ENCODE data around the gene IRAK1.
"Not testable (repeated sequence)": the region's sequence is repeated elsewhere in the genome, so short reads cannot be mapped to it uniquely, and the experiment has no call there.

The IRAK1 gene

GRCh38 chrX:153999359-154000037 lies 20.2 kb downstream of the IRAK1 start:
- no peak for DNase-seq (ENCODE audit: low read depth in 2 of 2)

DNA sequence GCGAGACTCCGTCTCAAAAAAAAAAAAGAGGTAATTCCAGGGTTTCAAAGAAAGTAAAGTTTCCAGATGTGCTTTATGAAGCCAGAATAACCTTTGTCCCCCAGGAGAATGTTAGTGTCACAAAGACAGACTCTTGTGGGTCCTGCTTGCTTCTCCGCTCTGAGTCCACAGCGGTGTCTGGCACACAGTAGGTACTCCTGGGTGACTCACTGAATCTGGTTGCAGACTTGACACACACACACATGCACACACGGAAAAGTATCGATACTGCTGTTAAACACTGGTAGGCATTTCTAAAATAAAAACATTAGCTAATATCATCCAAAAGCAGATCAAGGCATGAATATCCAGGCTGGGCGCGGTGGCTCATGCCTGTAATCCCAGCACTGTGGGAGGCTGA lies 24.2 kb downstream of the IRAK1 start:
- no peak for DNase-seq (ENCODE audit: low read depth in 2 of 2)

GRCh38 chrX:153994398-153994797 lies 25.3 kb downstream of the IRAK1 start:
- not testable (repeated sequence) for DNase-seq (ENCODE audit: low read depth in 2 of 2)

DNA sequence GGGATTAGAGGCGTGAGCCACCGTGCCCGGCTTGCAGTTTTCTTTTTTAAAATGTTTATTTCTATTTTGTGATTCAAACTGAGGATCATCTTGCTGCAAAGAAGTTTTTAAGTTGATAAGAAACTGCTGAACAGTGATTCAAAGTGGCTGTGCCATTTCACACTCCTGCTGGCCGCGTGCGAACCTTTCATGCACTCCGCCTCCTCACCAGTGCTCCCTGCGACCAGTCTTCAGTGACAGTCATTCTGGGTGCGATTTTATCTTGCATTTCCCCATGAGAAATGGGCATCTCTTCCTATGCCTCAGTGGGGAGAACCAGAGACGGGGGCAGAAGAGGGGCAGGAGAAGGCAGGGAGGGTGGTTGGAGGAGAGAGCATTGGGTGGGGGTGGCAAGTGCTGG lies 25.7 kb downstream of the IRAK1 start:
- no peak for DNase-seq (ENCODE audit: low read depth in 2 of 2)

- DNase-seq (ENCODE audit: low read depth in 2 of 2) = no peak
Observed at GRCh38 chrX:153993079-153993478, 26.6 kb downstream of the IRAK1 start.

- DNase-seq (ENCODE audit: low read depth in 2 of 2) = no peak
Observed at GRCh38 chrX:153992180-153992579, 27.5 kb downstream of the IRAK1 start.

DNA sequence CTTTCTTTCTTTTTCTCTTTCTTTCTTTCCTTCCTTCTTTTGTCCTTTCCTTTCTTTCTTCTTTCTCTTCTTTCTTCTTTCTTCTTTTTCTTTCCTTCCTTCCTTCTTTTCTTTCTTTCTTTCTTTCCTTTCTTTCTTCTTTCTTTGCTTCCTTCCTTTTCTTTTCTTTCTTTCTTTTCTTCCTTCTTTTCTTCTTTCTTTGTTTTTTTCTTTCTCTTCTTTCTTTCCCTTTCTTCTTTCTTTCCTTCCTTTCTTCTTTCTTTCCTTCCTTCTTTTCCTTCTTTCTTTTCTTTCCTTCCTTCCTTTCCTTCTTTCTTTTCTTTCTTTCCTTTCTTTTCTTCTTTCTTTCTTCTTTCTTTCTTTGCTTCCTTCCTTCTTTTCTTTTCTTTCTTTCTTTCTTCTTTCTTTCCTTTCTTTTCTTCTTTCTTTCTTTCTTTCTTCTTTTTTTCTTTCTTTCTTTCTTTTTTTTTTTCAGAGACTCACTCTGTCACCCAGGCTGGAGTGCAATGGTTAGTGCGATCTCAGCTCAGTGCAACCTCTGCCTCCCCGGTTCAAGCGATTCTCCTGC lies 28.6 kb downstream of the IRAK1 start:
- DNase-seq (ENCODE audit: low read depth in 2 of 2) = no peak

DNA sequence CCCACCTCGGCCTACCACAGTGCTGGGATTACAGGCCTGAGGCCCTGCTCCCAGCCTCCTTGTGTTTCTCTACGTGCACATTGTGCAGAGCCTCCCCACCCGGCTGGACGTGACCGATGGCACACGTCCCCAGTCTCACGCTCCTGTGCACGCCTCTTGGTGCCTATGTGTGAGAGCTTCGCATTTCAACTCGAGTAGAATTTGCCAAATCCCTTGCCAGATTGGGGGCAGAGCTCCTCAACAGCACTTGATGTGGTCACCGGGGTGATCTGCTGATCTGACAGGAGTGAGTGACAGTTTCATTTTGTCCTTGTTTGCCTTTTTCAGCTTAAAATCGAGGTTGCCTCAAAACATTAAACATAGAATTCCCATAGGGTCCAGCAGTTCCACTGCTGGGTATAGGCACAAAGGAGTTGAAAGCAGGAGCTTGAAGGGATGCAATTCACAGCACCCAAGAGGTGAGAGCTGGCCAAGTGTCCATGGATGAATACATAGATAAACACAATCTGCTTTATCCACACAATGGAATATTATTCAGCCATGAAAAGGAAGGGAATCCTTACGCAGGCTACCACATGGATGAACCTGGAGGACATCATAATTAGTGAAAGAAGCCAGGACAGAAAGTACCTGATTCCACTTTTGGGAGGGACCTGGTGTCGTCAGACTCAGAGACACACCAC lies 29.6 kb downstream of the IRAK1 start:
- DNase-seq (ENCODE audit: low read depth in 2 of 2) = no peak

- no peak for DNase-seq (ENCODE audit: low read depth in 2 of 2)
Observed at GRCh38 chrX:153988493-153988892, 31.2 kb downstream of the IRAK1 start.

GRCh38 chrX:153984351-153985178 lies 35.1 kb downstream of the IRAK1 start:
- DNase-seq (ENCODE audit: low read depth in 2 of 2) = no peak

DNA sequence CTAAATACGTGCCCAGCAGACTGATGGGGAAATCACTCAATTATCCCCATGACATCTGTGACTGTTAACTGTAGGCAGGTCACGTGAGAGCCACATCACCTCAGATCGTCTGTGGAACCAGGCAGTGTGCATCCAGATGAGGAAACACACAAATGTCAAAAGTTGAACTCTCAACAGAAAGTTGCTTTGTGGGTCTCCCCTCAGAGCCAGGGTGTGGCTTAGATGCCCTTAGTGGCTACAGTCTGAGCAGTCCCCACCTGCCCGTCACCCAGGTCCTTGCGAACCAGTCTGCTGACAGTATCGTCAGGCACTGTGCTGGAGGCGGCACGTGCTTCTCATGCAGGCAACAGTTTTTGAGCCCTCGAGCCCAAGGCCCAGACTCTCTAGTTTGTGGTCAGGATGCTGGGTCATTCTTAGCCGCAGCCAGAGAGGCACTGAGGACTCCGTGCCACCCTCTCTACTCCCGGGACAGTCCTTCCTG lies 36.3 kb downstream of the IRAK1 start:
- no peak for DNase-seq (ENCODE audit: low read depth in 2 of 2)

DNA sequence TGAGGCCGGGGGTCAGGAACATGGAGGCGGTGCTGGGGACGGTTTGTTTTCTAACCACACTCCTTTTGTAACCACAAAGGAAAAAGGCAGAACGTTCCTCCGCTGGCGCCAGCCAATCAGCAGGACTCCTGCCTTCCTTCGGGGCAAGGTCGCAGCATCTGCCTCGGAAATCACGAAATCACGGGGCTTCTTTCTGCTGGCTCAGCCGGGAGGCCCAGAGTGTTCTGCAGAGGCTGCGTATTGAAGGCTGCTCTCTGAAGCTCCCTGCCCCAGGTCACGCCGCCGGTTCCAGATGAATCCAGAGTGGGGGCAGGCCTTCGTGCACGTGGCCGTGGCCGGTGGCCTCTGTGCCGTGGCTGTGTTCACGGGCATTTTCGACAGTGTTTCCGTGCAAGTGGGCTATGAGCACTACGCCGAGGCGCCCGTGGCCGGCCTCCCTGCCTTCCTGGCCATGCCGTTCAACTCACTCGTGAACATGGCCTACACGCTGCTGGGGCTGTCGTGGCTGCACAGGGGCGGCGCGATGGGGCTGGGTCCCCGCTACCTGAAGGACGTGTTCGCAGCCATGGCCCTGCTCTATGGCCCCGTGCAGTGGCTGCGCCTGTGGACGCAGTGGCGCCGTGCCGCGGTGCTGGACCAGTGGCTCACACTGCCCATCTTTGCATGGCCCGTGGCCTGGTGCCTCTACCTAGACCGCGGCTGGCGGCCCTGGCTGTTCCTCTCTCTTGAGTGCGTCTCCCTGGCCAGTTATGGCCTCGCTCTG lies 37.8 kb downstream of the IRAK1 start:
- DNase-seq (ENCODE audit: low read depth in 2 of 2) = peak in 1 of 2 donors; percentile 34

DNA sequence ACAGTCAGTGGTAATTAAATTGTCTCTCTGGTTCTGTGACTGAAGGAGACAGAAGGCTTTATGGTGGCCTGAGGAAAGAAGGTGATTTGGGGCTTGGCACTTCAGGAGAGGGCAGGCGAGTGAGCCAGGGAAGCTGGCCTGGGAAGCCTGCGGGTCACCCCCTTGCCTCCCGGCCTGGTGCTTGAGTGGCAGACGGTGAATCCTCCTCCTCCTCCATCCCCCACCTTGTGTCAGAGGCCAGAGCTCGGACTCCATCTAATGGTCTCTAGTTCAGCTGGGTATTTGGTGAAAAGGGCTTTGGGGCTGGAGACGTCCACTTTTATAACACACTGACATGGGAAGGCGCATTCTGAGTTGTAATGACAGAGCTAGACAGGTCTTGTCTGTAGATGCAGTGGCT lies 38.5 kb downstream of the IRAK1 start:
- no peak for DNase-seq (ENCODE audit: low read depth in 2 of 2)

DNA sequence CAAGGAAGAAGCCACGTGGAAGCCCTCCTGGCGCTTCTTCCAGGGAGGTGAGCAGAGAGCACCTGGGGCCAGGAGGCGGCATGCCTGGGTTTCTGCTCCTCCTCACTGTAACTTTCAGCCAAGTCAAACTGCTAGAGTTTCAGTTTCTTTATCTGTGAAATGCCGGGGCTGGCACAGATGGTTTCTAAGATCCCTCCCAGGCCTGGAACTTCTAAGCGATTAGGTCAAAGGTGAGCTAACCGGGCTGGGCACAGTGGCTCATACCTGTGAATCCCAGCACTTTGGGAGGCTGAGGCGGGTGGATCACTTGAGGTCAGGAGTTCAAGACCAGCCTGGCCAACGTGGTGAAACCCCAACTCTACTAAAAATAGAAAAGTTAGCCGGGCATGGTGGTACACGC lies 39.3 kb downstream of the IRAK1 start:
- not testable (repeated sequence) for DNase-seq (ENCODE audit: low read depth in 2 of 2)

DNA sequence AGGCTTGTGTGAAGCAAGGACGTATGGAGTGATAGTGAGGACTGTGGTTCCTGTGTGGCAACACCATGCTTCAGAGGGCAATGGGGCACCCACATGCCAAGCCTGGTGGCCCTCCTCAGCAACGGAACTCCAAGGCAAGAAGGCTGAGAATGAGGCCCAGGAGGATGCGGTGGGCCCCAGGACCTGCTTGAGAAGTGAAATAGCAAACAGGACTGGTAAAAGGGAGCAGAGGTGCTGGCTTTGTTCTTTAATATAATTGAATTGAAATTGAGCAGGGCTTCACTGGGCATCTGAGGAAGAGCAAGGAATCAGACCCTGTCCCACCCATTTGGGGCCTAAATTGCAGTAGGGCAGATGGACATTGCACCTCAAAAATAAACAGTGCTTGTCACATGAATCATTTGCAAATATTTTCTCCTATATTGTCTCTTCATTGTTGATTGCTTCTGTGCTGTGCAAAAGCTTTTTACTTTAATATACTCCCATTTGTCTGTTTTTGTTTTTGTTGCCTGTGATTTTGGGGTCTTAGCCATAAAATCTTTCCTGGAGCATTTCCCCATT lies 44.9 kb downstream of the IRAK1 start:
- no peak for DNase-seq (ENCODE audit: low read depth in 2 of 2)

DNA sequence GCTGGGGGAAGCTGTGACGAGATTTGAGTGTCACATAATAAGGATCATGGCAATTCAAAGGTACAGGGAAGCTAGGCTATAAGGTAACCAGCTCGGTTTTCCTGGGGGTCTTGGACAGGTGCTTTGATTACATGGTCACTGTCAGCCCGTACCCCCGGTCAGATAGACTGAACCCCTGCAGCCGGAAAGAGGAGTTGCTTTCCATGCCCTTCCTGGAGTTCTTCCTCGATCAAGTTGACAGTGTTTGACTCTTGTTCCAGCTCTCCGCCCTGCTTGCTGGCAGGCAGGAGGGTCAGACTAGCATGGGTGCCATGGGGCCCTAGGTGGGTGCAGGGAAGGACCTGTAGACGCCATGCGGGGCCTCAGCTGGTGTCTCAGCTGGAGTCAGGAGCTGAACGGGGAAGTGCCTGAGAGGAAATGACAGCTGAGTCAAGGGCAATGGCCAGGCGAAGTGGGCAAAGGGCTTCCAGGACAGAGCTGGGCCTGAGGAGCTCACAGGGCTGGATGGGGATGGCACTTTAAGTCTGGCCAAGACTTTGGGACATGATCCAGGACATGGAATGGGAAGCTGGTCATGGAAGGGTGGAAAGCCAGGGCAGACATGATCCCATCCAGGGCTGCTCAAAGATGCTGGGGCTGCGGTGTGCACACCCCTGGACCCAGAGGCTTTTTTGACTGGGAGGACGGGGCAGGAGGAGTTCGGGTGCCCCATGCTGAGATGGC lies 45.5 kb downstream of the IRAK1 start:
- no peak for DNase-seq (ENCODE audit: low read depth in 2 of 2)

DNA sequence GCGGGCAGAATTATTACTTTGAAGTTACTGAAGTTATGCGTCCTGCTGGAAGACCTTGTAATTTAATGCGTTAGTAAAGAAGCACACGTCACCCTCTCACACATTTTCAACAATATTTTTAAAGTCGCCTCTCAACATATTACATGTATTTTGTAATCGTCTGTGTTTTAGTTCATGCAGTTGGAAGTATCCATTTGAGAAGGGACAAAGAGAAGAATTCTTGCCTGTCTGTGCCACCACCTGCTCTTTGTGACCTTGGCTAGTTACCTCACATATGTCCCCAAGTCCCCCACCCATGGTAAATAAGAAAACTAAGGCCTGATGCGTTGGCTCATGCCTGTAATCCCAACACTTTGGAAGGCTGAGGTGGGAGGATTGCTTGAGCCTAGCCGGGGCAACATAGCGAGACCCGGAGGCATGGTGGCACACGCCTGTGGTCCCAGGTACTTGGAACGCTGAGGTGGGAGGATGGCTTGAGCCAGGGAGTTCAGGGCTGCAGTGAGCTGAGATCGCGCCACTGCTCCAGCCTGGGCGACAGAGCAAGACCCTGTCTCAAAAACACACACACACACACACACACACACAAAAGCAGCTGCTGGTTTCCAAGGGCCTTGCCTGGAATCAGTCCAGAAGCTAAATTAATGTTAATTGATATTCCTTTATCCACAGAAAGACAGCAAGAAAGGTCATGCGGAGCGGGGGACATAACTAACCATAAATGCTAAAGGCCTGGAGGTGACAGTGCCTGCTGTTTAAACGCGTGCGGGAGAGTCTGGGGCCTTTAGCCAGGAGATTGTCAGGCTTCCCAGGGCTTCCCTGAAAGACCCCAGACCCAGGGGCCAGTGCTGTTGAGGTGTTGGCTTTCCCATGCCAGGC lies 46.3 kb downstream of the IRAK1 start:
- no peak for DNase-seq (ENCODE audit: low read depth in 2 of 2)

DNA sequence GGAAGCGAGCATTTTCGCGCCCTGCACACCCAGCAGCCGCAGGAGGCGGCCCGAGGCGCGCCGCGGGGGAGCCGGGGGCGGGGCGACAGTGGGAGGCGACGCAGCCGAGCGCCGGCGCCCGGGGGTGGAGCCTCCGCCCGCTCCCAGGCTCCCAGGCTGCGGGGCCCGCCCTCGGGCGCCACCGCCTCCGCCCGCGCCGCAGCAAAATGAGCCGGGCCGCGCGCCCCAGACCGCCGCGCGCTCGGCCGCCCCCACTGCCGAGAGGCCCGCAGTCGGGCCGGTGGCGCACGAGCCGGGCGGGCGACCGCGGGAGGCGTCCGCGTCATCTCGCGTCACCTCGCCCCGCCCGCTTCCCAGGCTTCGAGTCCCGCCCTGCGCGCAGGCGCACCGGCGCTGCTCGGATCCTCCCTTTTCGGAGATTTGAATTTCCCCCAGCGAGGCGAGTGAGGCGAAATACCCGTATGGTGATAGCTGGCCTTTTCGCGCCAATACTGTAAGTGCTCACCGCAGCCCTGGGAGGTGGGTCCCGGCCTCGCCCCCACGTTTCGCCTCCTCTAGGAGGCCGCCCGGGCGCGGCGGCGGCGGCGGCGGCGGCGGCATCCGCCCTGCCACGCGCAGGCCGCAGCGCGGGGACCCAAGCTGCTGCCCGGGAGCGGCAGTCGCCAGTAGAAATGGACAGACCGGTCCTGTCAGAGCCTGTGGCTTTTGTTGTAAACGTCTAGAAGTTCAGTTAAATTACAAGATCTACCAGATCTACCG lies 47.2 kb downstream of the IRAK1 start, which contains the start of gene TMEM187:
Gene TMEM187, plus strand, starts transcription at position 387 of the 759 bp plus-strand sequence. CDS start 9,309 bp downstream, outside the sequence.
- peak; percentile 62 to 79 for DNase-seq (ENCODE audit: low read depth in 2 of 2)

Data from stimulated activated CD8-positive, alpha-beta memory T cell treated with anti-CD3 and anti-CD28 coated beads, Interleukin-7, amount 100 ng/mL, for 1 hour (primary cell).